Panc1 (cell line): ENCODE measurements around the gene APEH.

Experiments used
- POLR2AphosphoS5 ChIP-seq: IDR thresholded peaks from 2 replicates; pipeline ENCODE4 v1.6.1; 2012; ENCODE audit warnings: mild to moderate bottlenecking, low read depth, low read length, moderate library complexity
- TCF7L2 ChIP-seq: IDR thresholded peaks from 2 replicates; pipeline ENCODE4 v1.6.1; 2011; ENCODE audit warnings: mild to moderate bottlenecking, low read depth, low read length, inconsistent platforms
- TF ChIP-seq, protein P1 (sequence below): fragments of 450-650 bp; IDR thresholded peaks from 2 replicates; pipeline ENCODE4 v1.5.1; 2017; ENCODE audit warnings: mild to moderate bottlenecking
- TF ChIP-seq, protein P2 (sequence below), 2 experiments: IDR thresholded peaks; 2 replicates each; pipeline ENCODE4 v1.6.1; 2011 to 2012; ENCODE audit warnings: low read depth in 2 of 2, control low read depth in 1 of 2, low read length in 1 of 2, mild to moderate bottlenecking in 1 of 2, moderate library complexity in 1 of 2; ENCODE audit not compliant: insufficient read depth in 1 of 2

DNA sequence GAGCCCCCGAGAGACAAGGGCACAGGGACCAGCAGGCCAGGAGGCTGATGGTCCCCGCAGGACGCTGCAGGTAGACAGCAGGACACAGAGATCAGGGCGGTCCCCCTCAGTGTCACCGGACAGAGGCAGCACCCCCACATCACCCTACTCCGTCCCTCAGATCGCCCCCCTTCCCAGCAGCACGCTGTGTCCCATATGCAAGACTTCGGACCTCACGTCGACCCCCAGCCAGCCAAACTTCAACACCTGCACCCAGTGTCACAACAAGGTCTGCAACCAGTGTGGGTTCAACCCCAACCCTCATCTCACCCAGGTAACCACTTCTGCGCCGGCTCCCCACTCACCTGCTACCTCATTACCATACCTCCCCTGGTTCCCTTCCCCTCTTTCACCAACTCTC is 49.1 kb upstream of the APEH start:
- TF ChIP-seq, protein P1, sequence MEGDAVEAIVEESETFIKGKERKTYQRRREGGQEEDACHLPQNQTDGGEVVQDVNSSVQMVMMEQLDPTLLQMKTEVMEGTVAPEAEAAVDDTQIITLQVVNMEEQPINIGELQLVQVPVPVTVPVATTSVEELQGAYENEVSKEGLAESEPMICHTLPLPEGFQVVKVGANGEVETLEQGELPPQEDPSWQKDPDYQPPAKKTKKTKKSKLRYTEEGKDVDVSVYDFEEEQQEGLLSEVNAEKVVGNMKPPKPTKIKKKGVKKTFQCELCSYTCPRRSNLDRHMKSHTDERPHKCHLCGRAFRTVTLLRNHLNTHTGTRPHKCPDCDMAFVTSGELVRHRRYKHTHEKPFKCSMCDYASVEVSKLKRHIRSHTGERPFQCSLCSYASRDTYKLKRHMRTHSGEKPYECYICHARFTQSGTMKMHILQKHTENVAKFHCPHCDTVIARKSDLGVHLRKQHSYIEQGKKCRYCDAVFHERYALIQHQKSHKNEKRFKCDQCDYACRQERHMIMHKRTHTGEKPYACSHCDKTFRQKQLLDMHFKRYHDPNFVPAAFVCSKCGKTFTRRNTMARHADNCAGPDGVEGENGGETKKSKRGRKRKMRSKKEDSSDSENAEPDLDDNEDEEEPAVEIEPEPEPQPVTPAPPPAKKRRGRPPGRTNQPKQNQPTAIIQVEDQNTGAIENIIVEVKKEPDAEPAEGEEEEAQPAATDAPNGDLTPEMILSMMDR, result no peak
- TF ChIP-seq TCF7L2 (no peak), POLR2AphosphoS5 (no peak)
- TF ChIP-seq, protein P2, sequence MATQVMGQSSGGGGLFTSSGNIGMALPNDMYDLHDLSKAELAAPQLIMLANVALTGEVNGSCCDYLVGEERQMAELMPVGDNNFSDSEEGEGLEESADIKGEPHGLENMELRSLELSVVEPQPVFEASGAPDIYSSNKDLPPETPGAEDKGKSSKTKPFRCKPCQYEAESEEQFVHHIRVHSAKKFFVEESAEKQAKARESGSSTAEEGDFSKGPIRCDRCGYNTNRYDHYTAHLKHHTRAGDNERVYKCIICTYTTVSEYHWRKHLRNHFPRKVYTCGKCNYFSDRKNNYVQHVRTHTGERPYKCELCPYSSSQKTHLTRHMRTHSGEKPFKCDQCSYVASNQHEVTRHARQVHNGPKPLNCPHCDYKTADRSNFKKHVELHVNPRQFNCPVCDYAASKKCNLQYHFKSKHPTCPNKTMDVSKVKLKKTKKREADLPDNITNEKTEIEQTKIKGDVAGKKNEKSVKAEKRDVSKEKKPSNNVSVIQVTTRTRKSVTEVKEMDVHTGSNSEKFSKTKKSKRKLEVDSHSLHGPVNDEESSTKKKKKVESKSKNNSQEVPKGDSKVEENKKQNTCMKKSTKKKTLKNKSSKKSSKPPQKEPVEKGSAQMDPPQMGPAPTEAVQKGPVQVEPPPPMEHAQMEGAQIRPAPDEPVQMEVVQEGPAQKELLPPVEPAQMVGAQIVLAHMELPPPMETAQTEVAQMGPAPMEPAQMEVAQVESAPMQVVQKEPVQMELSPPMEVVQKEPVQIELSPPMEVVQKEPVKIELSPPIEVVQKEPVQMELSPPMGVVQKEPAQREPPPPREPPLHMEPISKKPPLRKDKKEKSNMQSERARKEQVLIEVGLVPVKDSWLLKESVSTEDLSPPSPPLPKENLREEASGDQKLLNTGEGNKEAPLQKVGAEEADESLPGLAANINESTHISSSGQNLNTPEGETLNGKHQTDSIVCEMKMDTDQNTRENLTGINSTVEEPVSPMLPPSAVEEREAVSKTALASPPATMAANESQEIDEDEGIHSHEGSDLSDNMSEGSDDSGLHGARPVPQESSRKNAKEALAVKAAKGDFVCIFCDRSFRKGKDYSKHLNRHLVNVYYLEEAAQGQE (IDR thresholded peaks at IDR 0.05; ENCODE audit: insufficient read depth in 1 of 2, low read depth in 2 of 2, low read length in 1 of 2), result no peak
